NCI-H345 (cell line): Measurements from ENCODE around the gene SPRYD4.
"Not testable (repeated sequence)": the region's sequence is repeated elsewhere in the genome, so short reads cannot be mapped to it uniquely, and the experiment has no call there.

Experiments
- DNase-seq: peaks from one replicate; lab custom pipeline; 2025; lab: John Stamatoyannopoulos, UW

SPRYD4 gene

DNA sequence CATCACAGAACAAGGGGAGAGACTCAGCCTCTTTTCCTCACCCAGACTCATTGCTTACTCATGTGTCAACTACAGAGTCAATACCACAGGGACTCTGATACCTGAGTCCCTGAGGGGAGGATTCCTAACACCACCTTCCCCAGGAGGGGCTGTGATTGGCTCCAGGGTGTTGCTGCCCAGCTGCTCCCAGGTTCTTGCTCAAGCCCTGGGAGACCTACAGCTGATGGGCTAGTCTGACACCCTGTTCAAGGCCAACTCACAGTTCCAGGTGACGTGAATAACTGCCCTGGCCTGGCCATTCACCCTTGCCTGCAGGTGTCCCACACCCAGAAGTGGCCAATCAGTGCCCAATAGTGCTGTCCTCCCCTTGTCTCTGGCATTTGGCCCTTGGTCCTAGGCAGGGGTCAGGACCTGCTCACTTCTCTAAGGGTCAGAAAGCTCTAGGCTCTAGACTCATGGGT is 8.6 kb downstream of the SPRYD4 start:
- no peak for DNase-seq

DNA sequence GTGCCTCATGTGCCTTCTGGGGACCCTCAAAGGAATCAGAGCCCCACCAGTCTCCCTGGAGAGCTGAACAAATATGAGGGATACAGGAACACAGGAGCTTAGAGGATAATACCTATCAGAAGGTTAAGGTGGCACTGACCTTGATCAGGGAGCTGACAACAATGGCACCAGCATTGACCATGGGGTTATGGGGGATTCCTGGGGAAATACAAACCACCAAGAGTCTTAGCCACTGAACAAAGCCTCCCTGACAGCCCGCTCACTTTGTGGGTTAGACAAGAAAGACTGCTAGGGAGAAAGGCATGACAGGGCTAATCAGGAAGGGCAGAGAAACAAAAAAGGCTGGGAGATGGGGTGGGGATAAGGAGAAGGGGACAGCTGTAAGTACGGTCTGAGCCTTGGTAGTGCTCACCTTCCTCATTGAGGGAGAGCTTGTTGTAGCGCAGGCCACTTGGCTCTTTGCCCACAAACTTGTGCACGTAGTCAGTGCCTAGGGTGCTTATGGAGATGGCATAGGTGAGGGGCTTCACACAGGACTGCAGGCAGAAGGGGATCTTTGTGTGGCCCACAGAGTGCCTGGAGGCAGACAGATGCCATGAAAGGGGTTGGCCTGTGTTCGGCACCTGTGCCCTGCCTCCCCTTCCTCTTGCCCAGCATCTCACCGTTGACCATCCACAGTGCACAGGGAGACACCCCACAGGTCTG is 9.3 kb downstream of the SPRYD4 start:
- DNase-seq: no peak

- DNase-seq: no peak
Observed at GRCh38 chr12:56479625-56480024, 11.2 kb downstream of the SPRYD4 start.

DNA sequence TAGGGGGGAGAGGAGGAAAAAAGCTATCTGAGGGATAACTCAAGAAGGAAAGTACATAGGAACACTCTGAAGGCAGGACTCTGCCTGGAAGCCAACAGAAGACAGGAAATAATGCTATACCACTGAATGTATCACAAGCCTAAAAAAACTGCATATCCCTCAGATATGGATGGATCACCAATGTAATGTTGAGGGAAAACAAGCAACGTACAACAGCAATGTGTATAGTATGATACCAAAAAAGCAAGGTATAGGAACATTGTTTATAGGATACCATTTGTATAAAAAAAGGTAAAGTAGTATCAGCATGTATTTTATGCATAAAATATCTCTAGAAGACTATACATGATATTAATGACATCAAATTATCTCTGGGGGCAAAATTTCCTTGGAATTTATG is 16.2 kb downstream of the SPRYD4 start:
- no peak for DNase-seq

- no peak for DNase-seq
Observed at GRCh38 chr12:56486694-56487093, 18.3 kb downstream of the SPRYD4 start.

- DNase-seq: peak; percentile 58
Observed at GRCh38 chr12:56487448-56488040, 19.2 kb downstream of the SPRYD4 start.

- DNase-seq: peak; percentile 88
Observed at GRCh38 chr12:56488041-56488955, 19.9 kb downstream of the SPRYD4 start, which contains the start of gene GLS2. GLS2 (minus strand) TSS chr12:56488161; CDS start chr12:56488118, 43 bp downstream.

DNA sequence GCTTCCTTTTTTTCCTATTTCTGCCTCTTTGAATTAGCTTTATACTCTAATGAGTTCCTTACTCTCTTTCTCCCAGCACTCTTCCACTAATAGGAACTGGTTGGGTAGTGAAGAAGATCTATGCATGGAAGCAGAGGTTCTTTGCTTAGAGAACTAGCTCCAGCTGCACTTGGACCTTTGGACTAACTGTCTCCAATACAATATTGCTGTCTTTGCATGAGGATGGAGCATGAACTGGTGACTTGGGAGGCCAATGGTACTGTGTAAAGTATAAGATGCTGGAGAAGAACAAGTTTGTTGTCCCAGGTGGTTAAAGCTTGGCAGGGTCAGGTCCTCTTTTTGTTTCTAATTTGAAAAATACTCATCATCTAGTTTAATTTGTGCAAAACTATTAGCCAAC is 22.0 kb downstream of the SPRYD4 start:
- no peak for DNase-seq

GRCh38 chr12:56493409-56494105 is 25.2 kb downstream of the SPRYD4 start:
- DNase-seq: not testable (repeated sequence)

GRCh38 chr12:56494106-56494415 is 25.7 kb downstream of the SPRYD4 start:
- not testable (repeated sequence) for DNase-seq

DNA sequence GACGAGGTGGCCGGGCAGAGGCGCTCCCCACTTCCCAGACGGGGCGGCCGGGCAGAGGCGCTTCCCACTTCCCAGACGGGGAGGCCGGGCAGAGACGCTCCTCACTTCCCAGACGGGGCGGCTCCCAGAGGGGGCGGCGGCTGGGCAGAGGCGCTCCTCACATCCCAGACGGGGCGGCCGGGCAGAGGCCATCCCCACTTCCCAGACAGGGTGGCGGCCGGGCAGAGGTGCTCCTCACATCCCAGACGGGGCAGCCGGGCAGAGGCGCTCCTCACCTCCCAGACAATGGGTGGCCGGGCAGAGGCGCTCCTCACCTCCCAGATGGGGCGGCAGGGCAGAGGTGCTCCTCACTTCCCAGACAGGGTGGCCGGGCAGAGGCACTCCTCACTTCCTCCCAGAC is 26.1 kb downstream of the SPRYD4 start:
- not testable (repeated sequence) for DNase-seq

GRCh38 chr12:56496704-56497103 is 28.3 kb downstream of the SPRYD4 start:
- DNase-seq: not testable (repeated sequence)

GRCh38 chr12:56498126-56498902 is 29.9 kb downstream of the SPRYD4 start:
- peak; percentile 42 for DNase-seq

DNA sequence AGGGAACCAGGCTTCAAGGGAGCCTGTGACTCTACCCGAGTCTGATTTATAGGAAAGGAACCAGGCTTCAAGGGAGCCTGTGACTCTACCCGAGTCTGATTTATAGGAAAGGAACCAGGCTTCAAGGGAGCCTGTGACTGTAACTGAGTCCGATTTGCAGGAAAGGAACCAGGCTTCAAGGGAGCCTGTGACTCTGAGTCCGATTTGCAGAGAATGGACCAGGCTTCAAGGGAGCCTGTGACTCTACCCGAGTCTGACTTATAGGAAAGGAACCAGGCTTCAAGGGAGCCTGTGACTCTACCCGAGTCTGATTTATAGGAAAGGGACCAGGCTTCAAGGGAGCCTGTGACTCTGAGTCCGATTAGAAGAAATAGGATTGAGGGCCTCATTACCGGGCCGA is 31.1 kb downstream of the SPRYD4 start:
- not testable (repeated sequence) for DNase-seq

GRCh38 chr12:56499879-56500278 is 31.5 kb downstream of the SPRYD4 start:
- DNase-seq: not testable (repeated sequence)

DNA sequence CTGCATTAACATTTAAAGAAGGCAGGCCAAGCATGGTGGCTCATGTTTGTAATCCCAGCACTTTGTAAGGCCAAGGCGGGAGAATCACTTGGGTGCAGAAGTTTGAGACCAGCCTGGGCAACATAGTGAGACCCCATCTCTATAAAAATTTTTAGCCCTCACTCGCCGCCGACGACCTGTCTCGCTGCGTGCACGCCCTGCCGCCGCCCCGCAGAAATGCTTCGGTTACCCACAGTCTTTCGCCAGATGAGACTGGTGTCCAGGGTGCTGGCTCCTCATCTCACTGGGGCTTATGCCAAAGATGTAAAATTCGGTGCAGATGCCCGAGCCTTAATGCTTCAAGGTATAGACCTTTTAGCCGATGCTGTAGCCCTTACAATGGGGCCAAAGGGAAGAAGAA is 42.4 kb downstream of the SPRYD4 start:
- DNase-seq: no peak

DNA sequence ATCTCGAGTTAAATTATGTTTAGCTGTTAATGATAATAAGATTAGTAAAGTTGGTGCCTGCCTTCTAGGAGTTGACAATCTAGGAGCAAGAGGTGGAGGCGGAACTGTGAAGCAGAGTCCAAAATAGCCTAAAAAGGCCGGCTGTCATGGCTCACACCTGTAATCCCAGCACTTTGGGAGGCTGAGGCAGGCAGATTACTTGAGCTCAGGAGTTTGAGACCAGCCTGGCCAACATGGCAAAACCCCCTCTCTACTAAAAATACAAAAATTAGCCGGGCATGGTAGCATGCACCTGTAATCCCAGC is 45.6 kb downstream of the SPRYD4 start:
- not testable (repeated sequence) for DNase-seq

DNA sequence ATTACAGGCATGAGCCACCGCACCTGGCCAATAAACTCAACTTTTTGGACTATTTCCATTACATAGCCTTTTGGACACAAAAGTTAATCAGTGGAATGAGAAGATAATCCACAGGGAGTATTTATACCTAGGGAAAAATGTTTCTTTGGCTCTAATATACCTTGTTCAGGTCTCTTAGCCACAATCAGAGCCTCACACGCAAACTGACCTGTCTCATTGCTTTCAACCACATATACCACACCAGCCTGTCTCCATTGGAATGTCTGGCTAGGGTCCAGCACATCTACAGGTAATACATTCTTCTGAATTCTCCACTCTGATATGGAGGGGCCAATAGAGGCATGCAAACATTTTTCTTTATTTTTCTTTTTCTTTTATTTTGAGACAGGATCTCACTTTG is 49.5 kb downstream of the SPRYD4 start:
- no peak for DNase-seq

DNA sequence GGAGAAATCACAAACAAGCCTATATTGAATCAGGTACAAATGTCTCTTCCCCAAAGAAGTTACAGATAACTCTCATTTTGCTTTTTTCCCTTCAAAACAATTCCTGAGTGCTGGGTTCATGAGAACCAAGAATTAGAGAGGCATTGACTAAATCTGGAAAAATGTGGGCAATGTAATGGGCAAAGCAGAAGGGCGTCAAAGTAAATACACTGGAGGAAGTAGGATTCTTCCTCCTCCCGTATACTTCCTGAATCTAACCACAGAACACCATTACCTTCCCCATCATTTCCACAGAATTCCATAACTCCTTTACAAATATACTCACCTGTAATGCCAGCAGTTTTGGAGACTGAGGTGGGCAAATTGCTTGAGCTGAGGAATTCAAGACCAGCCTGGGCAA is 50.2 kb downstream of the SPRYD4 start:
- no peak for DNase-seq

GRCh38 chr12:56520048-56520447 is 51.7 kb downstream of the SPRYD4 start:
- DNase-seq: no peak

DNA sequence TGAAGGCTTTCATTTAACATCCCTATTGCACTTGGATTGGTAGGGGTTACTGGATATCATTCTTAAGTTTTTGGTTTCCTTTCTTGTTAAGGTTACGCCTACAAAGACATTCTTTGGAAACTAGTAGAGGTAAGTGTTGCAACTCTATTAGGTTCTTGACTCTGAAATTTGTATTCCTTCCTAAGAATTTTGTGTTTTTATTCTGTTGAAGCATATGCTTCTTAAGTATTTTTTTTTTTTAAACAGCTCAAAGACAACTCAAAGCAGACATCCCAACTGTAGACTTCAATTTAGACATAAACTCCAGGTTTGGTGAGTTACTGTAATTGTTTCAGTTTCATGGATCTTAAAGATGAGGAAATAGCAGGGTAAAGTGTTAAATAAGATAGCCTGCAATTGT is 52.1 kb downstream of the SPRYD4 start:
- DNase-seq: no peak

DNA sequence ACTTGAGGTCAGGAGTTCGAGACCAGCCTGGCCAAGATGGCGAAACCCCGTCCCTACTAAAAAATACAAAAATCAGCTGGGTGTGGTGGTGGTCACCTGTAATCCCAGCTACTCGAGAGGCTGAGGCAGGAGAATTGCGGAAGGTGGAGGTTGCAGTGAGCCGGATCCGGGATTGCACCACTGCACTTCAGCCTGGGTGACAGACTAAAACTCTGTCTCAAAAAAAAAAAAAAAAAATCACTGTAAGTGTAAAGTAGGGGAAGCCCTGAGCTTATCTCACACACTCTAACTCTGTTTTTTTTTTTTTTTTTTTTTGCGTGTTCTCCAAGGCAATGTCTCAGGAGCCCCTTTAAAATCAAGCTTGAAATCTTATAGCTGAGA is 52.8 kb downstream of the SPRYD4 start:
- no peak for DNase-seq
